Measurements from ENCODE around the gene PITRM1.

The PITRM1 gene

GRCh38 chr10:3122486-3123205 lies 49.9 kb downstream of the PITRM1 start:
- no peak for DNase-seq (ENCODE audit: low read depth)
- no peak overlapping the region for H3K4me3 ChIP-seq (ENCODE audit: control insufficient read depth, low read depth, low read length)
- TF ChIP-seq, protein P1, sequence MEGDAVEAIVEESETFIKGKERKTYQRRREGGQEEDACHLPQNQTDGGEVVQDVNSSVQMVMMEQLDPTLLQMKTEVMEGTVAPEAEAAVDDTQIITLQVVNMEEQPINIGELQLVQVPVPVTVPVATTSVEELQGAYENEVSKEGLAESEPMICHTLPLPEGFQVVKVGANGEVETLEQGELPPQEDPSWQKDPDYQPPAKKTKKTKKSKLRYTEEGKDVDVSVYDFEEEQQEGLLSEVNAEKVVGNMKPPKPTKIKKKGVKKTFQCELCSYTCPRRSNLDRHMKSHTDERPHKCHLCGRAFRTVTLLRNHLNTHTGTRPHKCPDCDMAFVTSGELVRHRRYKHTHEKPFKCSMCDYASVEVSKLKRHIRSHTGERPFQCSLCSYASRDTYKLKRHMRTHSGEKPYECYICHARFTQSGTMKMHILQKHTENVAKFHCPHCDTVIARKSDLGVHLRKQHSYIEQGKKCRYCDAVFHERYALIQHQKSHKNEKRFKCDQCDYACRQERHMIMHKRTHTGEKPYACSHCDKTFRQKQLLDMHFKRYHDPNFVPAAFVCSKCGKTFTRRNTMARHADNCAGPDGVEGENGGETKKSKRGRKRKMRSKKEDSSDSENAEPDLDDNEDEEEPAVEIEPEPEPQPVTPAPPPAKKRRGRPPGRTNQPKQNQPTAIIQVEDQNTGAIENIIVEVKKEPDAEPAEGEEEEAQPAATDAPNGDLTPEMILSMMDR (conservative IDR thresholded peaks at IDR 0.05; ENCODE audit: control insufficient read depth, insufficient read depth, low read depth, low read length) = no peak

- no peak for DNase-seq (ENCODE audit: low read depth)
- H3K4me3 ChIP-seq (ENCODE audit: control insufficient read depth, low read depth, low read length) = no peak overlapping the region
- TF ChIP-seq, protein P1 (conservative IDR thresholded peaks at IDR 0.05; ENCODE audit: control insufficient read depth, insufficient read depth, low read depth, low read length) = no peak
These were observed 50.5 kb downstream of the PITRM1 start for GRCh38 chr10:3122034-3122433.

DNA sequence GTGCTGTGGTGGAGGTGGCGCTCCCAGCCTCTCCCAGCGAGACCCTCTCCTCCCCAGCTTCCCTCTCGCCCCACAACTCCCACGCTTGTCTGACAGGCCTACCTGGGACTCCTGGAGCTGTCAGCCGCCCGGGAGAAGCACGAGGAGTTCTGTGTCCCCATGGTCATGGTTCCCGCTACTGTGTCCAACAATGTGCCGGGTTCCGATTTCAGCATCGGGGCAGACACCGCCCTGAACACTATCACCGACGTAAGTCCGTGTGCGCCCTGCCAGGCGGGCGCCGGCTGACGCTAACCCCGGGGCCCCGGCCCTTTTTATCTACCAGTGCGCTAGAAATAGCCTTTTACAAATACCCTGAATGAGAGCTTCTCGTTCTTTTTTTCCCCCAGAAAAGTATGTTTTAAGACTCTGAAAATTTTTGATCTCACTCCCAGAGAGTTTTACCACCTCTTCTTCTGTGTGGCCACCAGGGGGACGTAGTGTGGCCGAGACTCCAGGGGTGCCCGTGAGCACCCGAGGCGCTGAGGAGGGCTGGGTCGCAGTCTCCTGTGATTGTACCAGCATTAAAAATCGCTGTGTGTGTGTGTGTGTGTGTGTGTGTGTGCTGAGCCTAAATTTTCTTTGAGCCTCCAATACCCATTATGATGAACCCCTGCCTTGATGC lies 52.7 kb downstream of the PITRM1 start:
- peak; percentile 55 for DNase-seq (ENCODE audit: low read depth)
- TF ChIP-seq, protein P1 (conservative IDR thresholded peaks at IDR 0.05; ENCODE audit: control insufficient read depth, insufficient read depth, low read depth, low read length) = peak; percentile 50
- no peak overlapping the region for H3K4me3 ChIP-seq (ENCODE audit: control insufficient read depth, low read depth, low read length)

- TF ChIP-seq, protein P1 (conservative IDR thresholded peaks at IDR 0.05; ENCODE audit: control insufficient read depth, insufficient read depth, low read depth, low read length) = no peak
- DNase-seq (ENCODE audit: low read depth) = no peak
- no peak overlapping the region for H3K4me3 ChIP-seq (ENCODE audit: control insufficient read depth, low read depth, low read length)
These were observed 53.9 kb downstream of the PITRM1 start for GRCh38 chr10:3118641-3119091.

DNA sequence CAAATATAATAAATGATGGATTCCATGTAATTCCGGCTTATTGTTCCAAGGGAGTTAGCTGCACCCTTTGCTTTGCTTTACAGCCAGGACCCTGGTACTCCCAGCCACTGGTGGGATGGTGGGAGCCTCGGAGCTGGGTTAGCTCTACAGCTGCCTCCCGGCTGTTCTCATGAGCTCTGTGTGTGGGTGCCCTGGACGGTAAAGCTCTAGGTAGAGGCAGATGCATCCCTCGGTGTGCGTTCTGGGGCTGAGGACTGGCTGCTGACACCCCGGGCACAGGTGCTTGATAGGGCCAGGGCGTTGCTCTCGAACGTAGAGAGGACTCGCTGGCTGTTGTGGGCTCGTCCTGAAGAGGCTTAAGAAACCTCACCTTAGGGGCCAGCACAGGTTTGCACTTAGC lies 55.1 kb downstream of the PITRM1 start:
- H3K4me3 ChIP-seq (ENCODE audit: control insufficient read depth, low read depth, low read length) = no peak overlapping the region
- DNase-seq (ENCODE audit: low read depth) = no peak
- TF ChIP-seq, protein P1 (conservative IDR thresholded peaks at IDR 0.05; ENCODE audit: control insufficient read depth, insufficient read depth, low read depth, low read length) = no peak

GRCh38 chr10:3116508-3117100 lies 56.0 kb downstream of the PITRM1 start:
- DNase-seq (ENCODE audit: low read depth) = no peak
- H3K4me3 ChIP-seq (ENCODE audit: control insufficient read depth, low read depth, low read length) = no peak overlapping the region
- TF ChIP-seq, protein P1 (conservative IDR thresholded peaks at IDR 0.05; ENCODE audit: control insufficient read depth, insufficient read depth, low read depth, low read length) = no peak
